AG08395 (cell line): ENCODE results near the gene AFAP1.

Experiments used
- DNase-seq: peaks from one replicate; pipeline ENCODE4 v3.0.0; 2012; ENCODE audit warnings: mixed read lengths, low spot score

Gene AFAP1

DNA sequence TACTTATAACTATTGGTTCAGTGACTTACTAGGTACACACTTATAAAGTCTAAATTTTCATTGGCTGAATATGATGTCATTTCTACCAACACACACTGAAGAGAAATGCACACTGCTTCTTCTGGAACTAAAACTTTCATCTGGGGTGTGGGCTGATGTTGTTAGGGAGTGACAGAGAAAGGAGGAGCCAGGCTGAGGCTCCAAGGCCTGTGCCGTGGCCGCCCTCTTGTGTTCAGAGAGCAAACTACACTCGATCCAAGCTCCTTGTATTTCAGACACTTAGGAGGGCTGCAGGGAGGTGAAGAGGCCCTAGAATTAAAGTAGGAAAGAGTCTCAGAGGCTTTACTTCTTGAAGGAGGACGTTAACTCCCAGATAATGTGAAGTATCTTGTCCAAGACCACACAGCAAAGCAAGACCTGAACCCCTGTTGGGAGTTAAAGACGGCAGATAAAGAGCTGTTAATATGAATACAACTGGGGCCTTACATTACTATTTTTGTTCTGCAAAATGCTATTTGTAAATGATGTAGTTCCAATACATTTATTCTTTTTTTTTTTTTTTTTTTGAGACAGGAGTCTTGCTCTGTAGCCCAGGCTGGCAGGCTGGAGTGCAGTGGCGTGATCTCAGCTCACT is 137.5 kb downstream of the AFAP1 start:
- DNase-seq: peak; percentile 84

DNA sequence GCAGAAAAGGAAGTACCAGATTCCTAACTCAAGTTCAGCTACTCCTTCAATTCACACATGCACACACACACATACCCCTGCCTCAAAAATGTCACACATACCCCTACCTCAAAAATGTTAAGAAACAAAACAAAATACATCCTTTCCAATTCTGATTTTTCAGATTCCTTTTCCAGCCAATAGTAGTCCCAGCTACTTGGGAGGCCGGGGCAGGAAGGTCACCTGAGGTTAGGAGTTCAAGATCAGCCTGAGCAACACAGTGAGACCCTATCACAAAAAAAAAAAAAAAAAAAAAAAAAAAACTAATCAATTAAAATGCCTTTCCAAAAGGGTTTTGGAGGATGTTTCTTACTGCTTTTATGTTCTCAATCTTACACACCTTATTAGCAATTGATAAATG is 138.0 kb downstream of the AFAP1 start:
- DNase-seq: no peak

DNA sequence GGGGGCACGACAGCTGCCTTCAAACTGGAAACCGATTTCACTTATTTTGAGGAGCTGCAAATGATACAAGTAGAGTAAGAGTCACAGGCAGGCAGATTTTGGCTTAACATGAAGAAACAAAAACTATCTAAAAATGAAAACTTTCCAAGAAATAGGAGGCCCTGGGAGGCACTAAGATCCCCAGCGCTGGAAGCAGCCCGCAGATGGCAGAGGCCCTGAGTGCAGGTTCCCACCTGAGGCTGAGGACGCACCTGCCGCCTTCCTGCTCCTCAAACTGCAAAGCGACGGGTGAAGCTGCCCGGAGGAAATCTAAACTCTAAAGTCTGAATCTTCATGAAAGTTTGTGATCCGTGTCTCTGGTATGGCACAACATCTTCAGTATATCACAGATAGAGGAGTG is 138.7 kb downstream of the AFAP1 start:
- no peak for DNase-seq

DNA sequence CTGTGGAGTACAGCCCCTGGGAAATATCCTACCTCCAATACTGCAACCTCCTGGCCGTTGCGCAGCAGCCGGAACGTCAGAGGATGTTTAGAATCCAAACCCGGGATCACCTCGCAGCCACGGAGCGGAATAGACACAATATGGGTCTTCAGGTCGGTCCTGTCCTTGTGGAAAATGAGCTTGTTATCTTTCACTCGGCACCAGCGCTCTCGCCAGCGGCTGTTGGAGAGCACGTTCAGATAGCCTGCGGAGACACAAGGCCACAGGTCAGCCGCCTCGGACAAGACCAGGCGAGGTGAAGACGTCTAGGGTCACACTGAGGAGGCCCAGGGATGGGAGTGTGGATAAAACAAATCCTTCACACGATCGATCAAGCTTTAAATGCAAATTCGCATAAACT is 139.3 kb downstream of the AFAP1 start:
- no peak for DNase-seq

GRCh38 chr4:7799736-7800135 is 139.9 kb downstream of the AFAP1 start:
- no peak for DNase-seq

DNA sequence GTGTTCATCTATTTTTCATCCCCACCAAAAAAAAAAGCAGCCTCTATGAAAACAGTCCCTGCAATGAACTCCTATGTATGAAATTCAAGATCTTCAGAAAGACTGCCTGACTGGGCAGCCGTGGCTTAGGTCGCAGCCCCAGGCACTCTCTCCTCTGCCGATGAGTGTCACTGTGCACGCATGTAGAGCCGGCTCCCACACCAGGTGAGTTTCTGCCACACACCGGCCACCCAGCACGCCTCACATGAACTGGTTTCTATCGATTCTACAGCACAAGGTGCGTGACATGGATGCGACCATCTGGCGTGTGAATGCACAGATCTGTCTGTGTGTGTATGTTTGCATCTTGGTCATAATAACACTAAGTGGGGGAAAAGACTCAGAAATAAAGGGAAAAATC is 140.4 kb downstream of the AFAP1 start:
- DNase-seq: no peak

DNA sequence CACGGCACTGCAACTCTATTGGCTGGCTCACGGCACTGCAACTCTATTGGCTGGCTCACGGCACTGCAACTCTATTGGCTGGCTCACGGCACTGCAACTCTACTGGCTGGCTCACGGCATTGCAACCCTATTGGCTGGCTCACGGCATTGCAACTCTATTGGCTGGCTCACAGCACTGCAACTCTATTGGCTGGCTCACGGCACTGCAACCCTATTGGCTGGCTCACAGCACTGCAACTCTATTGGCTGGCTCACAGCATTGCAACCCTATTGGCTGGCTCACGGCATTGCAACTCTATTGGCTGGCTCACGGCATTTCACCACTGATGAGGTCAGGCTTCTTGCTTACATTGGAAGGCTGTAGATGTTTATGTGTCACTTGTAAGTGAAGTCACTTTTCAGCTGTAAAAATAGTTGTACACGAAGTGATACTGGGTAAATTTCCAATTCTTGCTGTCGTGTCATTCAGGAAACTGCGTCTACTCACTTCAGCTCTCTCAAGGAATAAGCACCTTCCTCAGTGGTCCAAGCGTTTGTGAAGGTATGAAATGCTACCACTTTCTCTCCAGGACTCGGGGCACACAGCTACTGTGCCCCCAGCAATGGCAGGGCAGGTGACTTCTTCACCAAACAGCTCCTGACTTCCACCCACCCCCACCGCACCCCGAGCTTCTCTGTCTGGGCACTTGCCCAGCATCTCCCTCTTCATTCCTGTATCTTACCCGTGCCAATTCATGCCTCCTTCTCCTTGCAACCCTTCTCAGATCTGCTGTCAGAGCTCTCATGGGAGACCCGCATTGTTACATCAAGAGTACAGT is 141.3 kb downstream of the AFAP1 start:
- DNase-seq: no peak

GRCh38 chr4:7797330-7797729 is 142.3 kb downstream of the AFAP1 start:
- no peak for DNase-seq

GRCh38 chr4:7795983-7796382 is 143.7 kb downstream of the AFAP1 start:
- DNase-seq: no peak

DNA sequence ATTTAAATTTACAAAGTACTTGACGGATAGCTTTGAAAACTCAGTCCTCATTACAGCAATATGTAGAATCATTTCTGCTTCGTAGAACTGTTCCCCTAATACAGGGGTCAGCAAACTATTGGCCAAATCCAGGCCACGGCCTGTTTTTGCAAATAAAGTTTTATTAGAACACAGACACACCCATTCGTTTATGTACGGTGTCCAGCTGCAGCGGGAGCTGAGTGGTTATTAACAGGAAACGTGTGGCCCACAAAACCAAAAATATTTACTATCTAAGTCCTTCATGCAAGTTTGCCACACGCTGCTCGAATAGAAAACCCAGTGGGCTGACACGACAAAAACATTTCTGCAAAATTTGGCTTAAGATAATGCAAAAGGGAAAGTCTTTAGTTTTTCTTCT is 146.5 kb downstream of the AFAP1 start:
- no peak for DNase-seq

DNA sequence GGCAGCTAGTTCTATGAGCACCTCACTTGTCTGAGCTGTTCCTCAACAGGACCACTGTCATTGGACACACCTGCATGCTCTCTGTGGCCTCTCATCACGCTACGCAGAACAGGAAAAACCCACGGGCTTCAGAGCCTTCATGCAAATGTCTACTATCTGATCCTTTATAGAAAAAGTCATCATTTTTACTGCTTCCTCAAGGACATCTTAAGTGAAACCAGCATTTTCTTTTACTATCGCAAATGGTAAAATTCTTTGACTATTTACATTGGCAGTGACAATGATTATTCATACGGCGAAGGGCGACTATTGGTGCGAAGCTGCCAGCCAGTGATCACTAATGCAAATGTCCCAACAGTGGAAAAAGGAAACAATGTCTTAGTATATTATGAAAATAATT is 147.0 kb downstream of the AFAP1 start:
- DNase-seq: no peak

DNA sequence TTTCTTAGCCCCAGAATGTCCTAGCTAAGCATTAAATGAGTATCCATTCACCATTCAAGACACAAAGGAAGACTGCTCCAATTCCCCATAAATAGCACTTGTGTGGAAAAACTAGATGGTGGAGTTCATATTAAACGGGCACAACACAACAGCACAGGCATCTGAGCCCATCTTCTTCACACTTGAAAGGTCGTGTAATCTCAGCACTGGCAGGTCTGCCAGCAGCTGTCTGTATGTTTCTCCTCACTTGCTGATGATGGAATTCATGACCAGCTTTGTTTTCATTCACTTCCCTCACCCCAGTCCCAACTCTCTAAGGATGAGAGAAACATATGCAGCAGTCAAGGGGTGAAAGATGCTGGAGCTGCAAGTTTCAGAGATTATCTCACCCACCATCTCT is 148.7 kb downstream of the AFAP1 start:
- no peak for DNase-seq

DNA sequence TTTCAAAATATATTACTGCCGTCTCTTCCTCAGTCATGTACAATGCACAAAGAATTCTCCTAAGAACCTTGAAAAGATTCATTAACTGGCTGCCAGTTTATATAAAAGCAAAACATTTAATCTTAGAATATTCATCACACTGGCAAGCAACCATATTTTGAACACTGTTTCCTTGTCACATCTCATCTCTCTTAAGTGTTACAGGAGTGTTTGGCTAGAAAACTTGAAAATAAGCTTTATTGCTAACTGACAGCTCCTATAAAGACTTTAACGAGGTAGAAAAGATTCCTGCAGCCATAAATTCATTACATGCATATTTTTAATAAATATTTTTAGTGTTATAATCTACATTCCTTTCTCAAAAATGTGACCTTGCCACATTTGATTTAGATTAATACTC is 149.6 kb downstream of the AFAP1 start:
- DNase-seq: no peak

DNA sequence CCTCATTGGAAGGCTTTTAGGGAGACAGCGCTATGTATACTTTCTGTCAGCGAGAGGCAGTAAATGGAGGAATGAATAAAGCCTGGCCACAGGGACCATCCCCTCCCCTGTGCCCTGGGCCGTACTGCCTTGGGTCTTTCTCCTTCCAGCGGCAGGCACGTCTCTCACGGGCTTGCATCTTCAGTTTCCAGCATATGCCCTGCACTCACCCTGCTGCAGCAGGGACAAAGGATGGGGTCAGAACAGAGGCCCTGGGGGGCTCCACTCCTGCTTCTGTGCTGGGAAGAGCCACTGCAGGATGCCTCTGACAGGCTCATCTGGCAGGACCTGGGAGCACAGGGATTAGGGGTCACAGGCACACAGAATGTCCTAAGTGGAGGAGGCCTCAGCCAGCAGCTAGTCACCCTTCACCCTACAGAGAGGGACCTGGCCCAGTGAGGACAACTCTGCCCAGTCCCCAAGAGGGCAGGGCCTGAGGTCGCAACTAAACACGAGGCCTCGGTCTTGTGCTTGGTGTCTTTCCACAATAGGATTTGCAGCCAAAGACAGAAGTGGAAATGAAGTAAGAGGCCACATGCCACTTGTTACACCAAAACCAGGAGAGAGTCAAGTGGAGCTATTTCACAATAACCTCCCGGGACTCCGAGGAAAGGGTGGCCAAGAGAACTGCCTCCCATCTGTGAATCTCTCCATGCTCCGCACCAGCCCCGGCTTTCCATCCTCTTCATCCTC is 150.8 kb downstream of the AFAP1 start:
- no peak for DNase-seq

DNA sequence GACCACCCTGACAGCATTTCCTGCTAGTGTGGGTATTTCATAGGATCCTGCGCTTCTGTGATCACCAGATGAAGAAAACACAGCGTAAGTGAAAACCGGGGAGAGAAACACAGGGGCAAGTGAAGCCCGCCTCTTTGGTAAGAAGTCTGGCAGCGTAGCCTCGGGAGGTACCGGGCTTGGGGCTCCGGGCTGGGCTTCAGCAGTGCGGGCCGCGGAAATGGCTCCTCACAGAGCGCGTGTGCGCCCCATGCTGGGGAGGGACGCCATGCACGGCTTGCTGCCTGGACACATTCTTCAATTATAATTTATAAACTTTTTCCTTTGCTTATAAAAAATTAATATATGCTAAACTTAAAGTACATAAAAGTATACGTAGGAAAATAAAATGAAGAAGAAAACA is 151.5 kb downstream of the AFAP1 start:
- no peak for DNase-seq

GRCh38 chr4:7787681-7788141 is 151.9 kb downstream of the AFAP1 start:
- no peak for DNase-seq

- no peak for DNase-seq
These were observed 152.6 kb downstream of the AFAP1 start for GRCh38 chr4:7787067-7787466.

DNA sequence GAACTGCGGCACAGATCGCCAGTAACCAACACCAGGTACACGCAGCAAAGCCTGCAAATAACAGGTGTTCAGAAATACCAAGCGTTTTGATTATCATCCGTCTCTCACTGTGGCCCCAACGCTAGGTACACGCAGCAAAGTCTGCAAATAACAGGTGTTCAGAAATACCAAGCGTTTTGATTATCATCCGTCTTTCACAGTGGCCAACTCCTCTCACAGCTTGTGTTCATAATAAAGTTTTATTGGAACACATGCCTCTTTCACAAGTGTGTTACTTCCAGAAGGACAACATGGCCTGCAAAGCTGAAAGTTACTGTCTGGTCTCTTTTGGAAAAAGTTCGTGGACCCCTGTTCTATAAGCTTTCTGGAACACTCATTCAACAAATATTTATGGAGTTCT is 153.1 kb downstream of the AFAP1 start:
- DNase-seq: no peak

DNA sequence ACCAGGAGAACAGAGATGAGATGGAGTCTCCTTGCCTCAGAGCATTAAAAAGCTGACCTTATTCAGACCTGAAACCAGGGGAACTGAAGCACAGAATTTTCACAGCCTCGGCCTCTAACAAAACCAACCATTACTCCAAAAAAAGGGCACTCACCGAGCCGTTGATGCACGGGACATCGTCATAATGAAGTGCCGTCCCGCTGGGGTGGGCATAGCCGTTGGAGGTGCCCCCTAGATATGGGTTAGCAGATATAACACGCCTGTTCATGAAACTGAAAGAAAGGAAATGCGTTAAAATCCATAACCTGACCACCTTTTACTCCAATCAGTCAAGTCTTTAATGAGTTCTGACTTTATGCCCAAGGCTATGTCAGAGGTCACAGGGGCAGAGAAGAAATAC is 153.6 kb downstream of the AFAP1 start:
- DNase-seq: no peak

DNA sequence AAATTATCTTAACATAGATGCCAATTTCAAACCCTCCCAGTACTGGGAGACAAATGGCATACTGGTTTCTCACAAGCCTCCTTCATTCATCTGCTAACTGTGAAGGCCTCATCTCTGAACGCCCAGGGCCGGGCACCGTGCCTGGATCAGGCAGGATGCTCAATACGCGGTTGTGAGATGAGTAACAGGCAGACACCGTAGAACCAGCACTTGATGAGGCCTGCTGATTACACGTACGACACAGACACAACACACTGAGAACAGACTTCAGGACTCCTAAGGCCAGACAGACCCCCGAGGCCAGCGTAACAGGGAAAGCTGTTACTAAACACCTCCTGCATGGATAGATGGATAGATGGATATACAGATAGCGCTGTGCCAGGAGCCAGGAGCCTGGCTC is 154.6 kb downstream of the AFAP1 start:
- DNase-seq: peak; percentile 28

DNA sequence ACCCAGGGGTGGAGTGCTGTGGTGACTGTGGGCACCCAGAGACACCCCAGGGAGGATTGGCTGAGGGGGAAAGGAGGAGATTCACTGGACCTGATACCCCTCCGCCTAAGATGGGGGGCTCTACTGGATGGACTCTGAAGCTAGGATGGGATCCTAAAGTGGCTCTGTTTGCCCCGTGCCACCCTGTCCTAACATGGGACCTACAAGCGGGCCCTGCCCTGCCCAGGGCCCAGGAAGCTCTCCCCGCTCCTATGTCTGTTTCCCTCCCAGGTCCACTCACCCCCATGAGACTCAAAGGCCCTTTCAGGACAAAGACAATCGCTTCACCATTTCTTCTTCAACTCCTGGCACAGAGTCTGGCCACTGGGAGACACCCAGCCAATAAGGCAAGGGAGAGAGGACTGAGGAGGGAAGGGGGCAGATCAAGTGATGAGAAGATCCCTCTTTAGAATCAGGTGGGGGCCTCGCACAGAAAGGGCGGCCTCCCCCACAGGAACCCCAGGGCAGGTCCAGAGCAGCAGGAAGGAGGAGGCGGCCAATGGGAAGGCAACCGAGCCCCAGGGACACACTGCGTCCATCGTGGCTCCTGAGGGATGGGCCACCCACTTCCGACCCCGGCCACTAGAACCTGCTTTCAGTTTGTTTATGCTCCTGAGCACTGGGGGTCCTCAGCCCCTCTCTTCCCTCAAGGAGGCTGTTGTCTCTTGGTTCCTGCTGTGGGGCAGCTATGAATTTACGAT is 155.4 kb downstream of the AFAP1 start:
- no peak for DNase-seq

DNA sequence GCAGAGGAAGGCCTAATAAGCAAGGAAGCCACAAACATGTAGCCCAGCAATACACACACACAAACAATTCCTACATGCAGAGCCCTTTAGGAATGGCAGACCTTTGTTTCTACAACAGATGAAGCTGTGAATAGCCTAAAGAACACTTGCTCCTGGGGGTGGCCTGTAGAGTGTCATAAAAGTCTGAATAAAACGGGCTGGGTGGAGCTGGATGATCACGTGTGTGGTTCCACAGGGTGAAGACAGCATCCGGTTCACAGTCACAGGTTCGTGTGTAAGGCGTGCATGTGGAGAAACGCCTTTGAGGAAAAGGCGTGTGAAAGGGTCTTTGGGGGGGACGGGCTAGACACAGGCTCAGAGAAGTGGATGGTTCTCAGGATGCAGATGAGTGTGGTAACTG is 156.1 kb downstream of the AFAP1 start:
- no peak for DNase-seq
